ENCODE measurements around the gene SLC16A9.

DNA sequence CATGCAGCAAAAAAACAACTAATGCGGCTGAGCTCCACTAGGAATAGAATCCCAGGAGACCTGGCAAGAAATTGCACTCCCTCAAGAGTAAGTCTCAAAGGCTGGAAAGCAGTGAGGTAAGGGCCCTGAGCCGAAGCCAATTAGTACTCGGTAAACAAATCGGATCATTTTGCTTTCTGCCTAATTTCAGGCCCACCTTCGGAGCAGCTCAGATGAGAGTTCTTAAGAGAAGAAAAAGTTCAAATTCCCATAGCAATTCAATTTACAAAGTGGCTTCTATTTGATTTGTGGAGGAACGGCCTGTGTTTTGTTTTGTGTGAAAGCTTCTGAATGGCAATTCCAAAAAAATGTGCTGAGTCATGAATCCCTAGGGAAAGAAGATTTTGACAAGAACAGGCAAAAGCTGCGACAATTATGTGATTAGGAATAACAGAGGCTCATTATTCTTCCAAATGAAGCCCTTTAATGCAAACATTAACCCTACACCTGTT lies 60.9 kb downstream of the SLC16A9 start:
- TF ChIP-seq, protein P1, sequence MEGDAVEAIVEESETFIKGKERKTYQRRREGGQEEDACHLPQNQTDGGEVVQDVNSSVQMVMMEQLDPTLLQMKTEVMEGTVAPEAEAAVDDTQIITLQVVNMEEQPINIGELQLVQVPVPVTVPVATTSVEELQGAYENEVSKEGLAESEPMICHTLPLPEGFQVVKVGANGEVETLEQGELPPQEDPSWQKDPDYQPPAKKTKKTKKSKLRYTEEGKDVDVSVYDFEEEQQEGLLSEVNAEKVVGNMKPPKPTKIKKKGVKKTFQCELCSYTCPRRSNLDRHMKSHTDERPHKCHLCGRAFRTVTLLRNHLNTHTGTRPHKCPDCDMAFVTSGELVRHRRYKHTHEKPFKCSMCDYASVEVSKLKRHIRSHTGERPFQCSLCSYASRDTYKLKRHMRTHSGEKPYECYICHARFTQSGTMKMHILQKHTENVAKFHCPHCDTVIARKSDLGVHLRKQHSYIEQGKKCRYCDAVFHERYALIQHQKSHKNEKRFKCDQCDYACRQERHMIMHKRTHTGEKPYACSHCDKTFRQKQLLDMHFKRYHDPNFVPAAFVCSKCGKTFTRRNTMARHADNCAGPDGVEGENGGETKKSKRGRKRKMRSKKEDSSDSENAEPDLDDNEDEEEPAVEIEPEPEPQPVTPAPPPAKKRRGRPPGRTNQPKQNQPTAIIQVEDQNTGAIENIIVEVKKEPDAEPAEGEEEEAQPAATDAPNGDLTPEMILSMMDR (IDR thresholded peaks at IDR 0.05) = no peak
- TF ChIP-seq, protein P2, sequence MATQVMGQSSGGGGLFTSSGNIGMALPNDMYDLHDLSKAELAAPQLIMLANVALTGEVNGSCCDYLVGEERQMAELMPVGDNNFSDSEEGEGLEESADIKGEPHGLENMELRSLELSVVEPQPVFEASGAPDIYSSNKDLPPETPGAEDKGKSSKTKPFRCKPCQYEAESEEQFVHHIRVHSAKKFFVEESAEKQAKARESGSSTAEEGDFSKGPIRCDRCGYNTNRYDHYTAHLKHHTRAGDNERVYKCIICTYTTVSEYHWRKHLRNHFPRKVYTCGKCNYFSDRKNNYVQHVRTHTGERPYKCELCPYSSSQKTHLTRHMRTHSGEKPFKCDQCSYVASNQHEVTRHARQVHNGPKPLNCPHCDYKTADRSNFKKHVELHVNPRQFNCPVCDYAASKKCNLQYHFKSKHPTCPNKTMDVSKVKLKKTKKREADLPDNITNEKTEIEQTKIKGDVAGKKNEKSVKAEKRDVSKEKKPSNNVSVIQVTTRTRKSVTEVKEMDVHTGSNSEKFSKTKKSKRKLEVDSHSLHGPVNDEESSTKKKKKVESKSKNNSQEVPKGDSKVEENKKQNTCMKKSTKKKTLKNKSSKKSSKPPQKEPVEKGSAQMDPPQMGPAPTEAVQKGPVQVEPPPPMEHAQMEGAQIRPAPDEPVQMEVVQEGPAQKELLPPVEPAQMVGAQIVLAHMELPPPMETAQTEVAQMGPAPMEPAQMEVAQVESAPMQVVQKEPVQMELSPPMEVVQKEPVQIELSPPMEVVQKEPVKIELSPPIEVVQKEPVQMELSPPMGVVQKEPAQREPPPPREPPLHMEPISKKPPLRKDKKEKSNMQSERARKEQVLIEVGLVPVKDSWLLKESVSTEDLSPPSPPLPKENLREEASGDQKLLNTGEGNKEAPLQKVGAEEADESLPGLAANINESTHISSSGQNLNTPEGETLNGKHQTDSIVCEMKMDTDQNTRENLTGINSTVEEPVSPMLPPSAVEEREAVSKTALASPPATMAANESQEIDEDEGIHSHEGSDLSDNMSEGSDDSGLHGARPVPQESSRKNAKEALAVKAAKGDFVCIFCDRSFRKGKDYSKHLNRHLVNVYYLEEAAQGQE (IDR thresholded peaks at IDR 0.05; ENCODE audit: insufficient read depth in 1 of 2, low read depth in 2 of 2, low read length in 1 of 2) = no peak

All from Panc1 (cell line).